HL-60 (cell line): Measurements from ENCODE around the gene MED26.

Experiments used
- DNase-seq, 2 experiments: peaks; one replicate each; pipeline ENCODE4 v3.0.0-alpha.2; 2010 to 2020; ENCODE audit warnings: low read depth in 1 of 2, low spot score in 1 of 2
- H3K27ac ChIP-seq: fragments of 250-450 bp; sonication (Bioruptor Pico); replicated peaks from 2 replicates; pipeline ENCODE4 v1.5.1; 2020; ENCODE audit warnings: mild to moderate bottlenecking, moderate library complexity
- H3K27me3 ChIP-seq: fragments of 250-450 bp; sonication (Bioruptor Pico); 2 replicates; pipeline ENCODE4 v1.5.1; 2021; ENCODE audit warnings: mild to moderate bottlenecking, moderate library complexity; ENCODE audit not compliant: insufficient read depth, poor library complexity, severe bottlenecking
- H3K4me3 ChIP-seq: replicated peaks from 2 replicates; pipeline ENCODE4 v1.5.1; 2011; ENCODE audit warnings: mild to moderate bottlenecking, control low read depth, low read length; ENCODE audit not compliant: insufficient read depth
- GABPA ChIP-seq: IDR thresholded peaks from 2 replicates; pipeline ENCODE4 v1.6.1; 2012; ENCODE audit warnings: low read depth
- POLR2AphosphoS5 ChIP-seq: IDR thresholded peaks from 2 replicates; pipeline ENCODE4 v1.6.1; 2012; ENCODE audit warnings: low read depth
- REST ChIP-seq: IDR thresholded peaks from 2 replicates; pipeline ENCODE4 v1.6.1; 2012; ENCODE audit warnings: low read depth; ENCODE audit not compliant: insufficient replicate concordance
- SPI1 ChIP-seq: IDR thresholded peaks from 2 replicates; pipeline ENCODE4 v1.6.1; 2012; ENCODE audit warnings: low read depth, mild to moderate bottlenecking, borderline replicate concordance
- TF ChIP-seq, protein P1 (sequence below): IDR thresholded peaks from one replicate; pipeline ENCODE4 v1.5.1; 2011; ENCODE audit warnings: low read length, control low read depth, inconsistent platforms; ENCODE audit not compliant: insufficient read depth

The MED26 gene

DNA sequence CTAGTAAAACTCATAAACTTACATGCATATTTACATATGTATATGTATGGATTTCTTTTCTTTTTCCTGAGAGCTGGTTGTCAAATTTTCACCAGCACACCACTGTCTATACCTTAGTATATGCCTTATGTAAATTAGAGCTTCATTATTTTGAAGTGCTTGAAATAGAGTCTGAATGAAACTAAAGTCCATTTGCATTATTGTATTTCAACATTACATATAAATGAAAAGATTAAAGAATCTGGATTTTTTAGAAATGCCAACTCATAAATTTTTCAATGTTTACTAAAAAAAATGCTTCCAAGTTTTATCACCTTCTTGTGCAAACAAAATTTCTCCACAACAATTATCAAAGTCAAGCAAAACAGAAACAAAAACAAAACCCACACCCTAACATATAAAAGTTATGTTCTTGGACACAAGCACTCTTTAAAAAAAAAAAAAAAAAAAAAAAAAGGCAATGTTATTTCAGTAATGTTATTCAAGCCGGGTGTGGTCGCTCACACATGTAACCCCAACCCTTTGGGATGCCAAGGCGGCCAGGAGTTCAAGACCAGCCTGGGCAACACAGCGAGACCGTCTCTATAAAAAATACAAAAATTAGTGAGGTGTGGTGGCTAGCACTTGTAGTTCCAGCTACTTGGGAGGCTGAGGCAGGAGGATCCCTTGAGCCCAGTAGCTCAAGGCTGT is 18.3 kb downstream of the MED26 start:
- TF ChIP-seq GABPA = no peak
- TF ChIP-seq SPI1 = no peak
- no peak for TF ChIP-seq POLR2AphosphoS5
- no peak for TF ChIP-seq REST
- TF ChIP-seq, protein P1, sequence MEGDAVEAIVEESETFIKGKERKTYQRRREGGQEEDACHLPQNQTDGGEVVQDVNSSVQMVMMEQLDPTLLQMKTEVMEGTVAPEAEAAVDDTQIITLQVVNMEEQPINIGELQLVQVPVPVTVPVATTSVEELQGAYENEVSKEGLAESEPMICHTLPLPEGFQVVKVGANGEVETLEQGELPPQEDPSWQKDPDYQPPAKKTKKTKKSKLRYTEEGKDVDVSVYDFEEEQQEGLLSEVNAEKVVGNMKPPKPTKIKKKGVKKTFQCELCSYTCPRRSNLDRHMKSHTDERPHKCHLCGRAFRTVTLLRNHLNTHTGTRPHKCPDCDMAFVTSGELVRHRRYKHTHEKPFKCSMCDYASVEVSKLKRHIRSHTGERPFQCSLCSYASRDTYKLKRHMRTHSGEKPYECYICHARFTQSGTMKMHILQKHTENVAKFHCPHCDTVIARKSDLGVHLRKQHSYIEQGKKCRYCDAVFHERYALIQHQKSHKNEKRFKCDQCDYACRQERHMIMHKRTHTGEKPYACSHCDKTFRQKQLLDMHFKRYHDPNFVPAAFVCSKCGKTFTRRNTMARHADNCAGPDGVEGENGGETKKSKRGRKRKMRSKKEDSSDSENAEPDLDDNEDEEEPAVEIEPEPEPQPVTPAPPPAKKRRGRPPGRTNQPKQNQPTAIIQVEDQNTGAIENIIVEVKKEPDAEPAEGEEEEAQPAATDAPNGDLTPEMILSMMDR = no peak
- no peaks in the 10 kb centered on the region for H3K27me3 ChIP-seq
- H3K27ac ChIP-seq = no peak overlapping the region
- no peak for DNase-seq
- H3K4me3 ChIP-seq = no peak overlapping the region

DNA sequence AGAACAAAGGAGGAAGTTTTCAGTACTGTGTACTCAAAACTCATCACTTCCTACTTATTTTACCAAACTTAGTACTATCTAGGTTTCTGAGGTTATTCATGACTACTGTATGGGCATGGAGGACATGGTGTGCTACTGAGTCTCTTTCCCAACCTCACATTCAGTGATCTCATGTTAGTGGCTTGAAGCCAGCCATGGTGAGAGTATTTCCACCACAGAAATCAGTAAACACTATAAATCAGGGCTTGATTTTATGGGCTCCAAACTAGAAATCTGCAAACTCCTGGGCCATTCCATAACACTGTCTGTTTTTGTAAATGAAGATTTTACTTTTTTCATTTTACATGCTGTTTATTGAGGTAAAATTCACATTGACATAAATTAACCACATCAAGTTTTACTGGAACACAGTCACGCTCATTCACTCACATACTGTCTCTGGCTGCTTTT is 19.7 kb downstream of the MED26 start:
- Histone ChIP-seq H3K27me3 (no peaks in the 10 kb centered on the region), H3K4me3 (no peak overlapping the region), H3K27ac (no peak overlapping the region)
- TF ChIP-seq, protein P1 = no peak
- TF ChIP-seq POLR2AphosphoS5 (no peak), SPI1 (peak; percentile 48; the same call in 1 of the 2 replicates), GABPA (no peak), REST (no peak)
- DNase-seq = peak in 1 of 2 experiments; percentile 65

DNA sequence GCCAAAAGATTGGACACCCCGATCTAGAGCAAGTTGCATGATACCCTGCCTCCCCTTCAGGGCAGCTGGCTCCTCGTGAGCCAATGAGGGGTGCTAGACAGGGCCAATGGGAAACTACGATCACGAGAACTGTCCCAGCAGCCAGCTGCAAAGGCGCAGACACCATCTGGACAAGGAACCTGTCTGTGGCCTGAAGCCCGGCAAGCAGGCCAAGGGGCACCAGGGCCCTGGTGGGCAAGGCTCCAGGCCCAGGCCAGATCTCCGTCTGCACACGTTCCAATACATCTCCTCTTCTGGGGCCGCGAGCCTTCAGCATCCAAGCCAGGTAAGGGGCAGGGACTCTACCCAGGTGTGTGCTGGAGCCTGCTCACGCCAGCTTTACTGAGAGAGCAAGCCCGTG is 20.2 kb downstream of the MED26 start:
- no peak overlapping the region for H3K4me3 ChIP-seq
- H3K27ac ChIP-seq = no peak overlapping the region
- H3K27me3 ChIP-seq = no peaks in the 10 kb centered on the region
- no peak for DNase-seq
- no peak for TF ChIP-seq REST
- no peak for TF ChIP-seq SPI1
- no peak for TF ChIP-seq GABPA
